Measurements from ENCODE around the gene MYEOV.

Gene MYEOV

DNA sequence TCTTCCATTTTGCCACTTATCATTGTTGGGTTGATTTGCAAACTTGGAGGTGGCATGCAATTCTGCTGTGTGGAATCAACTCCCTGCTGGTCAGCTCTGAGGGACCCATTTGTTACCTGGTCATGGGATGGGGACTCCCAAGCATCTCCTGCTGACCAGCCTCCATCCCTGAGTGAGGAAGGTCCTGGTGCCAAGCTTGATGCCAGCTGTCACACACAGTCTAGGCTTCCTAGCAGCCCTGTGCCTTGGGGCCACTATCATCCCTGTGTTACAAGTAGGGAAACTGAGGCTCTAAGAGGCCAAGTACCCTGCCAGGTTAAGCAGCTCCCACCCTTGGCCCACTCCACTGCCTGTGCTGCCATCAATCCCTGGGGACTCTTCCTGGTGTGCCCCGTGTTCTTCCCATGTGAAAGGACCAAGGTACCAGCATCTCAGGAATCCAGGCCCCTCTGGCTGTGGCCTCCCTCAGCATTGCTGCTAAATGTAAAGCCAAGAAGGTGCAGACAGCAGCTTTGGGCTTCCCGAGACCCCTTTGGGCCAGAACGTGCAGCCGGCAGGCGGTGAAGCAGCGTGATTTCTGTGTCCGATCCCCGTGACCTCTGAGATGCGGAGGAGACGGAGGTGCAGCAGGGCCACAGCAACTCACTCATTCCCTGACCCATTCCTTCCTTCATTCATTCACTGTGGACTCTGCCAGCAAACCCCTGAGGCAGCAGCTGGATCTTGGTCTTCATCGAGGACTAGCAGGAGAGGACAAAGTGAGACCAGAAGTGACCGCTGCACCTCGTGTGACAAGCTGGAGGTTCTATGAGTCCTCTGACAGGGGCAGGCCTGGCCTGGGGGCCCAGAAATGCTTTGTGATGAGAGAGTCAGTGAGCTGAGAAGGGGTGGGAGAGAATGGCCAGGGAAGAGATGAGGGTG lies 49.7 kb downstream of the MYEOV start:
- DNase-seq = no peak

GRCh38 chr11:69344570-69345145 lies 50.7 kb downstream of the MYEOV start:
- DNase-seq = no peak

Measured in NCI-H1092 treated with DMSO at 0.1 percent for 48 hours (cell line).